Sigmoid colon (tissue), 7 donors: Measurements from ENCODE around the gene RPS28. TPM values are rescaled to one million over a fixed set of nuclear protein-coding genes. Genes with fewer than 3 reads are reported as not detected.

ENCODE experiments used
- DNase-seq: peaks from one replicate; pipeline ENCODE4 v3.0.0-alpha.2; 2019
- H3K27ac ChIP-seq, 4 donors: fragments of 200-600 bp; sonication (generic); one replicate each; pipeline ENCODE4 v1.5.1; 2016 to 2019; ENCODE audit warnings: mild to moderate bottlenecking in 1 of 4
- H3K27me3 ChIP-seq, 3 donors: fragments of 200-600 bp; sonication (generic); one replicate each; pipeline ENCODE4 v1.5.1; 2019; ENCODE audit warnings: mild to moderate bottlenecking in 1 of 3
- H3K36me3 ChIP-seq, 4 donors: fragments of 200-600 bp; sonication (generic); one replicate each; pipeline ENCODE4 v1.5.1; 2016 to 2019
- H3K4me1 ChIP-seq, 4 donors: fragments of 200-600 bp; sonication (generic); one replicate each; pipeline ENCODE4 v1.5.1; 2017 to 2019
- H3K4me3 ChIP-seq, 4 donors: fragments of 200-600 bp; sonication (generic); one replicate each; pipeline ENCODE4 v1.5.1; 2017 to 2019; ENCODE audit warnings: mild to moderate bottlenecking in 2 of 4, moderate library complexity in 1 of 4
- H3K9me3 ChIP-seq, 4 donors: fragments of 200-600 bp in 3 of 4; sonication (generic) in 3 of 4; one replicate each; pipeline versions ENCODE4 v1.5.1 to v1.6.1; 2013 to 2019
- CTCF ChIP-seq, 4 experiments: fragments of 450-650 bp in 3 of 4; fragments of 200-600 bp in 1 of 4; IDR thresholded peaks; one replicate each; pipeline ENCODE4 v1.5.1; 2016 to 2019; ENCODE audit warnings: antibody characterized with exemption in 4 of 4, mild to moderate bottlenecking in 3 of 4, moderate library complexity in 2 of 4
- EP300 ChIP-seq, 4 donors: sonication (generic); formaldehyde crosslinking; IDR thresholded peaks; one replicate each; pipeline ENCODE4 v1.6.1; 2017; ENCODE audit warnings: antibody characterized with exemption in 4 of 4
- POLR2A ChIP-seq, 2 donors: fragments of 450-650 bp; IDR thresholded peaks; one replicate each; pipeline ENCODE4 v1.6.1; 2016; ENCODE audit warnings: antibody characterized with exemption in 2 of 2, mild to moderate bottlenecking in 2 of 2, moderate library complexity in 2 of 2
- POLR2AphosphoS5 ChIP-seq, 4 donors: sonication (generic); formaldehyde crosslinking; IDR thresholded peaks; one replicate each; pipeline ENCODE4 v1.6.1; 2017; ENCODE audit warnings: antibody characterized with exemption in 4 of 4
- WGBS, 2 donors: extraction: QIAGEN DNeasy Blood & Tissue Kit; methylation state at CpG; one replicate each; pipeline ENCODE4 v1.1.7; 2013; 5-methylcytosine and 5-hydroxymethylcytosine counted together
- intact Hi-C: fragments of 100-400 bp; cut with DNase I; formaldehyde crosslinking; loops from one replicate; pipeline ENCODE4 v1.15.1; 2023
- polyA plus RNA-seq, 3 donors: library from polyadenylated mRNA; stranded (reverse); fragments of 200-250 nt; gene quantifications; one replicate each; pipeline ENCODE4 v1.2.3, GENCODE V29; 2013
- total RNA-seq, 4 donors: library from RNA; depleted of rRNA; stranded (reverse); fragments of >200 nt; gene quantifications; one replicate each; pipeline ENCODE4 v1.1.0, GENCODE V29; 2016
- donor health status: healthy with polysubstance abuse.
- donor health status: Bipolar disorder and iron deficiency.
- donor health status: healthy.

Gene RPS28
- total and polyA plus RNA-seq, 7 donors = 244 to 938 (median 574) TPM

DNA sequence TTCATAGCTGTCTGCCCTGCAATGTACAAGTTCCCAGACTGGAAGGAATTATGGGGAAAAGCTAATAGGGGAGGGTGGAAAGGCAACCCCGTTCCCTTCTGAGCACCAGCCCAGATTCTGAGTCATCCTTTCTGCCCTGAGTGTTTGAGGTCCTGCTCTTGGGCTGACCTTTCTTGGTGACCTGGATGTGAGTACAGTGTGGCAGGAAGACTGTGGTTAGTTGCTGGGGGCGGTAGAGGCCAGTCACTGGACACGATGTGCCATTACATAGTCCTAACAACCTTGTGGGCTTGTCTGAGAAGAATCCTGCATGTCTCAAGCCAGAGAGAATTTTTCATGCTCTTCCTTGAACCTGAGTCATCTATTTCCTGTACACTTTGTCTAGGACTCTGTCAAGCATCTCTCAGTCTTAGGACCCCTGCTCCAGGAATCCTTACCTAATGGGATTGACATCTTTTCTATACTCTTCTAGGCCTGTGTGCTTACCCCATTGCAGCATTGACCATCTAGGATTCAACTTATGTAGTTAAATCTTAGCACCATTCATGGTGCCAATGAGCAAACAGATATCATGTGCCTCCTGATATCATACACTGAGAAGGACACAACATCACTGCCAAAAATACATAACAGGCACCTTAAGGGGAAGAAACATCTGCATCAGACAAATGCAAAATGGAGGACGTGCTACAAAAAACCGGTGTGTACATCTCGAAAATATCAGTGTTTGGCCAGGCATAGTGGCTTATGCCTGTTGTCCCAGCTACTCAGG is 34.5 kb downstream of the RPS28 start:
- peaks cover 0 to 5% (median 0%) of the 10 kb centered on the region in 3 donors for H3K27me3 ChIP-seq
- peak overlapping the region in 2 of 4 donors; percentile 13 to 28 for H3K27ac ChIP-seq
- TF ChIP-seq POLR2A (IDR thresholded peaks at IDR 0.05) (no peak), CTCF (IDR thresholded peaks at IDR 0.05) (no peak), EP300 (IDR thresholded peaks at IDR 0.05) (peak in 1 of 4 donors; percentile 8), POLR2AphosphoS5 (IDR thresholded peaks at IDR 0.05) (peak in 2 of 4 donors; percentile 10 to 71)
- H3K36me3 ChIP-seq = no peaks in the 10 kb centered on the region
- DNase-seq = no peak
- H3K4me3 ChIP-seq = no peak overlapping the region
- peaks cover 0 to 19% (median 7%) of the 10 kb centered on the region in 4 donors for H3K4me1 ChIP-seq
- H3K9me3 ChIP-seq = no peaks in the 10 kb centered on the region
- 76 to 85% methylated on average over 6 of the region's 6 CpGs for WGBS, 2 donors
- intact Hi-C loops = loop anchor here (5.0 kb wide), 2 partner anchors 56 to 221 kb away; partner anchors contain the start of genes MARCHF2 and MYO1F

- H3K4me1 ChIP-seq = peaks cover 0 to 30% (median 16%) of the 10 kb centered on the region in 4 donors
- no peaks in the 10 kb centered on the region for H3K36me3 ChIP-seq
- H3K27me3 ChIP-seq = peaks cover 0 to 5% (median 0%) of the 10 kb centered on the region in 3 donors
- DNase-seq = no peak
- intact Hi-C loops = loop anchor here (5.0 kb wide), 2 partner anchors 55 to 220 kb away; partner anchors contain the start of genes MARCHF2 and MYO1F
- H3K27ac ChIP-seq = no peak overlapping the region
- no peaks in the 10 kb centered on the region for H3K9me3 ChIP-seq
- no peak overlapping the region for H3K4me3 ChIP-seq
- WGBS, 2 donors = 68 to 72% methylated on average over 4 of the region's 4 CpGs
- TF ChIP-seq POLR2A (IDR thresholded peaks at IDR 0.05) = no peak
- TF ChIP-seq CTCF (IDR thresholded peaks at IDR 0.05) = no peak
- TF ChIP-seq POLR2AphosphoS5 (IDR thresholded peaks at IDR 0.05) = no peak
- no peak for TF ChIP-seq EP300 (IDR thresholded peaks at IDR 0.05)
These were observed 35.8 kb downstream of the RPS28 start for GRCh38 chr19:8357007-8357521.

- Histone ChIP-seq H3K27ac (no peak overlapping the region), H3K9me3 (no peaks in the 10 kb centered on the region), H3K36me3 (no peaks in the 10 kb centered on the region), H3K4me3 (no peak overlapping the region), H3K4me1 (peaks cover 0 to 35% (median 29%) of the 10 kb centered on the region in 4 donors), H3K27me3 (no peaks in the 10 kb centered on the region)
- 81 to 92% methylated on average over 6 of the region's 6 CpGs for WGBS, 2 donors
- TF ChIP-seq POLR2AphosphoS5 (IDR thresholded peaks at IDR 0.05) = no peak
- no peak for TF ChIP-seq EP300 (IDR thresholded peaks at IDR 0.05)
- no peak for TF ChIP-seq POLR2A (IDR thresholded peaks at IDR 0.05)
- no peak for TF ChIP-seq CTCF (IDR thresholded peaks at IDR 0.05)
- intact Hi-C loops = loop anchor here (5.0 kb wide), 2 partner anchors 53 to 218 kb away; partner anchors contain the start of genes MARCHF2 and MYO1F
- no peak for DNase-seq
These were observed 37.7 kb downstream of the RPS28 start for GRCh38 chr19:8358948-8359347.

GRCh38 chr19:8360196-8360595 is 38.9 kb downstream of the RPS28 start:
- Histone ChIP-seq H3K27ac (no peak overlapping the region), H3K36me3 (no peaks in the 10 kb centered on the region), H3K4me3 (no peak overlapping the region), H3K4me1 (peaks cover 0 to 42% (median 37%) of the 10 kb centered on the region in 4 donors), H3K27me3 (peaks cover 0 to 4% (median 0%) of the 10 kb centered on the region in 3 donors), H3K9me3 (no peaks in the 10 kb centered on the region)
- DNase-seq = no peak
- intact Hi-C loops = loop anchor here (10.0 kb wide), 1 partner anchor 435 kb away; the partner anchor contains the start of genes CTXN1 and SNAPC2
- TF ChIP-seq POLR2A (IDR thresholded peaks at IDR 0.05) = no peak
- TF ChIP-seq CTCF (IDR thresholded peaks at IDR 0.05) = no peak
- TF ChIP-seq POLR2AphosphoS5 (IDR thresholded peaks at IDR 0.05) = no peak
- no peak for TF ChIP-seq EP300 (IDR thresholded peaks at IDR 0.05)
- WGBS, 2 donors = 78 to 88% methylated on average over 8 of the region's 8 CpGs
